Measurements from ENCODE around the gene EGLN1.
A peak's percentile ranks its signal among the peaks of the same experiment; 100 is the strongest.

EGLN1 gene

GRCh38 chr1:231420959-231421545 is 1.0 kb downstream of the EGLN1 start:
- peak; percentile 61 for DNase-seq

- DNase-seq = no peak
Measured at GRCh38 chr1:231420299-231420958, 1.7 kb downstream of the EGLN1 start.

DNA sequence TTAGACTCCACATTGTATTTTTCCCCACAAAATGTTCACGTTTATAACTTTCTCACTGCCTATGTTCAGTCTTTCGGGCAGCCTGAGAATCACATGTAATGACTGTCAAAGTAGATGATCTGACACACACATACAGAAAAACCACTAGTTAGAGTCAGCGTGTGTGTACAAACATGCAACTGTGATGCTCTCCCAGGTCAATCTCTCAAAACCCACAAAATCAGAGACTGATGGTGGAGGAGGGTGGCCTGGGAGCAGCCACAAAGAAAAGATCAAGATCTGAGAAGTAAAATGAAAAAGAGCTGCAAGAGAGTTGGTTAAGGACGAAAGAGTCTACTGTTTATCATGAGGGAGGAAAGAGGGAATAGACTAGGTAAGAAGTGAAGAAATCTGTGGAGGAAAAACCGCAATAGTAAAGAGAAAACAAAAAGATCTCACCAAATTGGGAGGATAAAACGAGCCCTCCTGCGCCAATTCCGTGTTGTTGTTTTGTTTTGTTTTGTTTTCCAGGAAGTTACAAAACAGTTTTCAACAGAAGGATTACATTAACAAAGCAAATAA is 2.3 kb downstream of the EGLN1 start:
- no peak for DNase-seq

DNA sequence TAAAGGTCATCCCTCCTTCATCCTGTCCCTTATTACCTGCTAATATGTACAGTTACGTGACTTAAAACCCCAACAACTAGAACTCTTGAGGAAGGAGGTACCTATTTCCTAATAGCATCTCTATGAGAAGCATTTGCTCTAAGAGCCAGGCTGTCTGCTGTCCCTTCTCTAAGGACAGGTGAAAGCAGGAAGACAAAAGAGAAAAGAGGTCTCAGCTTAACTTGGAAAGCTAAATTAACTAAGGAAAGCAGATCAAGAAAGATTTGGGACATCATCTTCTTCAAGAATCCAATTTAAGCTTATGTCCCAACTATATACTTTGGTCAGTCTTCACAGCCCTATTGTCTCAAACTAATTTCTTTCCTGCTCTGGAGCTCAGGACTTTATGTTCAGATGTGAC is 2.9 kb downstream of the EGLN1 start:
- DNase-seq = no peak

- DNase-seq = no peak
Measured at GRCh38 chr1:231418741-231419107, 3.4 kb downstream of the EGLN1 start.

DNA sequence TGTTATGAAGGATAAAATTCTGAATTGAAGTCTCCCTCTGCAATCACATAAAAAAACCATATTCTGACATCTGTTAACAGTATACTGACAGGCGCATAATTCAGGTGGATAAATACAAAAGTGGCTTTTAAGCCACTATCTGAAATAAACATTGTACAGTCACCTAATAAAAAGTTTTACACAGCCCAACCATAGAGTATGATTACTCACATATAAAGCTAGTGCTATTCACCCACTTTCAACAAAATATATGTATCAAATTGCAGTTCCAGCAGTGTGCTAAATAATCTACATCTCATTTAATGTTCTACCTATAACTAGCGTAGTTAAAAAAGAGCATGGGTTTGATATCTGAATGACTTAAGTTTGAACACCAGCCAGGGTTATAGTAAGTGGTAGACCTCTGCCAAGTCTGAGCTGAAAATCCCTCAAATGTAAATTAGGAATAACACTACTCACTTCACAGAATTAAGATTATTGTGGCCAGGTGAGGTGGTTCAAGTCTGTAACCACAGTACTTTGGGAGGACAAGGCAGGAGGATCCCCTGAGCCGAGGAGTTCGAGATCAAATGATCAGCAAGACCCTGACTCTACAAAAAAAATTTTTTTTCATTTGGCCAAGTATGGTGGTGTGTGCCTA is 3.9 kb downstream of the EGLN1 start:
- DNase-seq = no peak

GRCh38 chr1:231417513-231417912 is 4.6 kb downstream of the EGLN1 start:
- no peak for DNase-seq

DNA sequence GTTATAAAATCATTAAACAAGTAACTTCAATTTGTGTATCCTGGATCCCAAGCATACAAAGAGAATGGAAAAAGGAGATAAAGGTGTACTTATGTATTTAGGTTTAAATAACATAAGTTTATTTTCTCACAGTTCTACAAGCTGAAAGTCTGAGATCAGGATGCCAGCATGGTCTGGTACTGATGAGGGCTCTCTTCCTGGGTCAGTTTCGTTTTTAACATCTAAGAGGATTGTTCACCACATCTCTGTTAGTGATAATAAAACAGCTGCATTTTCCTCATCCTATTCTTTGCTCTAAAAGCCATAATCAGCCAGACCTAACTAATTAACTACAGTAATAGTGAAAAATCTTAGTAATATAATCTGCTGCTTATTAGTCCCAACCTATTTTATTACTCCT is 5.2 kb downstream of the EGLN1 start:
- DNase-seq = no peak

GRCh38 chr1:231415018-231415583 is 7.0 kb downstream of the EGLN1 start:
- DNase-seq = no peak

GRCh38 chr1:231414260-231415016 is 7.6 kb downstream of the EGLN1 start:
- no peak for DNase-seq

DNA sequence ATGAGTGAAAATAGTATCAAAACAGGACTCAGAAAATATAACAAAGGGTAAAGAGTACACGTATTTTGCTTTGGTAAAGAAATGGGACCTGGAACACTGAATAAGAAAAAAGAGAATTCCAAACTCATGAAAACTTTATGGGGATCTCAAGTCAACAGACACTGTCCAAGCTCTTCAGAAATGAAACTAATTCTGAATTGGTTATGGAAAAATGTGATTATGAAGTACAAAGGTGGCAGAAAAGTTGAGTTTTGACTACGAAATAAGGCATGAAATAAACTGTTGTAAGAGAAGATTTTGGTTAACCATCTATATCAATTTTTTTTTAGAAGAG is 8.4 kb downstream of the EGLN1 start:
- no peak for DNase-seq

DNA sequence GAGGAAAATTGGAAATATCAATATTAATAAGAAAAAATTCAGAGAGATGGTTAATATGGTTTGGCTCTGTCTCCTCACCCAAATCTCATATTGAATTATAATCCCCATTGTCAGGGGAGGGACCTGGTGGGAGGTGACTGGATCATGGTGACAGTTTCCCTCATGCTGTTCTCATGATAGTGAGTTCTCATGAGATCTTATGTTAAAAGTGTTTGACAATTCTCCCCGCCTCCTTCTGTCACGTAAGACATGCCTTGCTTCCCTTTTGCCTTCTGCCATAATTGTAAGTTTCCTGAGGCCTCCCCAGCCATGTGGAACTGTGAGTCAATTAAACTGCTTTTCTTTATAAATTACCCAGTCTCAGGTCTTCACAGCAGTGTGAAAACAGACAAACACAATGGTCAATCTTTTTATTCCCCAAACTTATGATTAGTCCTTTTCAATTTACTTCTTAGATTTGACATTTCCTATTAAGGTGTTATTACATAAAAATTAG is 11.0 kb downstream of the EGLN1 start:
- no peak for DNase-seq

GRCh38 chr1:231410036-231410612 is 12.0 kb downstream of the EGLN1 start:
- no peak for DNase-seq

DNA sequence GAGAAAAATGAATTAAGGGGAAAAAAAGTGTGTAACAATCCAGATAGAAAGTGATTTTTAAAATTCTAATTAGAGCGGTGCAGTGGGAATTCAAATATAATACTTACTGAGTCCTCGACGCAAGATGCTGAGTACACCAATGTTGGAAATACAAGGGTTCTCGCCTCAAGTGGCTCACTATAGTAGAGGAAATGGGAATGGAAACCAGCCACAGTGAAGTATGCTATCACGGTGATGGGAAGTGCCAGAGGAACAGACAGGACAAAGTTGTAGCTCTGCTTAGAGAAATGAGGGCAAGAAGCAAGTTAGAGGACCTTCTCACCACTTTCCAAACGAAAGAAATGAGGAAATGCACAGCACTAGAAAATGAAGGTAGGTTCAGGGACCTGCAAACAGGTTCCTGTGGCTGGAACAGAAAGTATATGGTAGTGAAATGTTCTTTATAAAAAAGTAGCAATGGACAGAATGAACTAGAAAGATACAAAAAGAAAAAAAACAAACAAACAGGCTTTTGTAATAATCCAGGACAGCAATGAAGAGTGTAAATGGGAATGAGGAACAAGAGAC is 13.5 kb downstream of the EGLN1 start:
- no peak for DNase-seq

GRCh38 chr1:231407547-231408396 is 14.3 kb downstream of the EGLN1 start:
- no peak for DNase-seq

DNA sequence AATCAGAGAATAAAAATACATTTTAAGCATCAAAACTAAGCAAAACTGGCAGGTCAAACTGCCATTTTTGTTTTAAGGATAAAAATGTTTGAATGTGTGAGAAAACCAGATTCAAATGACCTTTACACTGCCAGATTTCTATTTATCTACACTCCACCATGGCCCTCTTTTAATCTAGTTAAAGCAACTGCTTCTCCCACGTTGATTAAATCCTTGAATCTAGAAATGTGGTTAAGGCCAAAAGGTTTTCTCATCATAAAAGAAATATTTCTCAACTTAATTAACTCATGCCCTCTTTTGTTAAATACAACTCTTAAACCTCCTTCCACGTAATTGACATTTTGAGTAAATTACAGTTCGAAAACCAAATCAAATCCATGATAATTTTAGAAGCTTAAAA is 15.0 kb downstream of the EGLN1 start:
- no peak for DNase-seq

DNA sequence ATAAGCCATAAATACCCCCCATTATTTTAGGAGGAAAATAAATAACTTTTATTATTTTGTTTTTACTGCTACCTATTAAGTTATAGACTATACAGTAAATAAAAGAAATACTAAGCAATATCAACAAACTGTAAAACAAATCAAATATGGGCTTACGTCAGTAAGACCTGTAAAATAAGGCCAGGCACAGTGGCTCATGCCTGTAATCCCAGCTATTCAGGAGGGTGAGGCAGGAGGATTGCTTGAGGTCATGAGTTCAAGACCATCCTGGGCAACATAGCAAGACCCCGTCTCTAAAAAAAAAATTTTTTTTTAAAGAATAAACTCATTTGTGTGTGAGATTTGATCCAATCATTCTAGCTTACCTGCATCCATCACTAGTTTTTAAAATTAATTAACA is 17.8 kb downstream of the EGLN1 start:
- DNase-seq = no peak

- DNase-seq = no peak
Measured at GRCh38 chr1:231401478-231401877, 20.6 kb downstream of the EGLN1 start.

- DNase-seq = no peak
Measured at GRCh38 chr1:231397886-231398671, 24.0 kb downstream of the EGLN1 start.

DNA sequence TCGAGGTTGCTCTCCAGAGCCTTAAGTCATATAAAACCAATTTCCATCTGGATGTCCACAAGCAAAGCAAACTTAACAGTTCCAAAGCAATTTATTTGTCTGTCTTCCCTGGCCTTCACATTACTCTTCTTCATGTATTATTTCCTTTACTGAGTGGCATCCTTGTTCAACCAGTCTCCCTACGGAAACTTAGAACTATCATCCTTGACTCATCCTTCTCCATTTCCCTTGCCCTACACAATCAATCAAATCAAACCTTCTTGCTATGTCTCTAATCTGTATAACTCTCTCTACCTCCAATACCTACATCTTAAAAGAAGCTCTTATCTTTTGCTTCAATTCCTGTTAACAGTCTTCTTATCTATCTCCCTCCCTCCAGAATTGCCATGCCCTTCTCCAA is 25.4 kb downstream of the EGLN1 start:
- no peak for DNase-seq

DNA sequence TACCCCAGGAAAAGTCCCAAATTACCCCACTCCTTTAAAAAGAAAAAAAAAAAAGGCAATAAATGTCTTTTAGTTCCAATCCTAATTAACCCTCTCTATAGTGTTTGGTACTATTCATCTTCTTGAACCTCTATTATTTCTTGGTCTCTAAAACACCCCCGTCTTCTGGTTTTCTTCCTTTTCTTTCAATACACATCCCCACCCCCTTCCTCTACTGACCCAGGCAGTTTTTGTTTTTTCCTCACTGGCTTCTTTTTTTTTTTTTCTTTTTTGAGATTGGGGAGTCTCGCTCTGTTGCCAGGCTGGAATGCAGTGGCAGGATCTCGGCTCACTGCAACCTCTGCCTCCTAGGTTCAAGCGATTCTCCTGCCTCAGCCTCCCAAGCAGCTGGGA is 26.1 kb downstream of the EGLN1 start:
- DNase-seq = no peak

Data from activated CD4-positive, CD25-positive, alpha-beta regulatory T cell treated with anti-CD3 and anti-CD28 coated beads, Interleukin-2, amount 50 U/mL, for 72 hours (primary cell).